Measurements from ENCODE around the gene NFKBIE. TPM values are rescaled to one million over a fixed set of nuclear protein-coding genes. Genes with fewer than 3 reads are reported as not detected.
A peak's percentile ranks its signal among the peaks of the same experiment; 100 is the strongest.
"Not testable (repeated sequence)": the region's sequence is repeated elsewhere in the genome, so short reads cannot be mapped to it uniquely, and the experiment has no call there.

The NFKBIE gene
- polyA plus RNA-seq (2013, experiment 1 of 2), result 4.9 TPM
- 4.8 TPM for polyA plus RNA-seq (2013, experiment 2 of 2)

- no peaks in the 10 kb centered on the region for H3K9me3 ChIP-seq (ENCODE audit: control insufficient read depth, low read length)
- peaks cover 9 to 16% of the 10 kb centered on the region in 2 experiments for H3K36me3 ChIP-seq (ENCODE audit: control insufficient read depth in 1 of 2, insufficient read depth in 2 of 2, low read depth in 1 of 2, low read length in 2 of 2)
- peak within 1 kb of the TSS; percentile 17 to 46 for H3K4ac ChIP-seq (ENCODE audit: low read depth in 1 of 2, low read length in 2 of 2)
- peak within 1 kb of the TSS; percentile 56 to 68 for H3K18ac ChIP-seq (ENCODE audit: low read depth in 1 of 2, low read length in 2 of 2)
- H3K9ac ChIP-seq (ENCODE audit: low read length), result peak within 1 kb of the TSS; percentile 92
- no peak within 1 kb of the TSS for H4K8ac ChIP-seq (ENCODE audit: low read length)
- H3K4me2 ChIP-seq (ENCODE audit: low read length, poor library complexity, severe bottlenecking), result peak within 1 kb of the TSS; percentile 95
- H2BK12ac ChIP-seq (ENCODE audit: low read length in 2 of 2), result no peak within 1 kb of the TSS
- H2BK5ac ChIP-seq (ENCODE audit: low read depth, low read length, poor library complexity, severe bottlenecking), result no peak within 1 kb of the TSS
- no peak within 1 kb of the TSS for H2BK120ac ChIP-seq (ENCODE audit: low read depth, low read length)
- peaks cover 21 to 30% of the 10 kb centered on the region in 2 experiments for H3K27me3 ChIP-seq (ENCODE audit: control insufficient read depth in 1 of 2, insufficient read depth in 1 of 2, low read length in 2 of 2)
- H3K23ac ChIP-seq (ENCODE audit: low read length in 2 of 2), result peak within 1 kb of the TSS in 1 of 2 experiments; percentile 95
- peak within 1 kb of the TSS; percentile 42 for H2AFZ ChIP-seq (ENCODE audit: low read depth, low read length)
- peak within 1 kb of the TSS; percentile 47 for H3K27ac ChIP-seq (ENCODE audit: low read length, poor library complexity, severe bottlenecking)
- peaks cover 20% of the 10 kb centered on the region for H3K79me1 ChIP-seq (replicated peaks; ENCODE audit: low read length, poor library complexity, severe bottlenecking)
- DNase-seq, result peak; percentile 96
- peak within 1 kb of the TSS in 1 of 2 experiments; percentile 81 for H3K14ac ChIP-seq (ENCODE audit: low read length in 2 of 2)
- no peak within 1 kb of the TSS for H2AK5ac ChIP-seq (ENCODE audit: low read length, severe bottlenecking)
- H4K91ac ChIP-seq (ENCODE audit: low read length), result peak within 1 kb of the TSS; percentile 70
- peak within 1 kb of the TSS; percentile 78 to 92 for H3K4me3 ChIP-seq (ENCODE audit: insufficient read depth in 1 of 2, low read depth in 1 of 2, low read length in 2 of 2)
- H2BK15ac ChIP-seq (ENCODE audit: low read depth, poor library complexity, severe bottlenecking), result peak within 1 kb of the TSS; percentile 87
- under 1% methylated on average over 48 of the region's 72 CpGs for WGBS
- H3K4me1 ChIP-seq (ENCODE audit: control insufficient read depth, insufficient read depth, low read depth, low read length), result peaks cover 33% of the 10 kb centered on the region
Observed at GRCh38 chr6:44265007-44265721, at the start of gene NFKBIE. Gene NFKBIE, minus strand, starts transcription at chr6:44265551. Its CDS starts 205 bp downstream, at chr6:44265346.

DNA sequence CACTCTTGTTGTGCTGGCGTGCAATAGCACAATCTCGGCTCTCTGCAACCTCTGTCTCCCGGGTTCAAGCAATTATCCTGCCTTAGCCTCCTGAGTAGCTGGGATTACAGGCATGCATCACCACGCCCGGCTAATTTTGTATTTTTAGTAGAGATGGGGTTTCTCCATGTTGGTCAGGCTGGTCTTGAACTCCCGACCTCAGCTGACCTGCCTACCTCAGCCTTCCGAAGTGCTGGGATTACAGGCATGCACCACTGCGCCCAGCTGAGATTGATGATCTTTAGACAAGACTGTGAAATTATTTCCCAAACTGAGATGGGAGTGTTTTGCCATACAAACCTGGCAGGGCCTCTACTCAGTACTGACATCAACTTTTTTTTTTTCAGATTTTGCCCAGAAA, 49.3 kb upstream of the NFKBIE start:
- H3K9me3 ChIP-seq (ENCODE audit: control insufficient read depth, low read length); H2BK15ac ChIP-seq (ENCODE audit: low read depth, poor library complexity, severe bottlenecking); H3K27ac ChIP-seq (ENCODE audit: low read length, poor library complexity, severe bottlenecking); H2BK5ac ChIP-seq (ENCODE audit: low read depth, low read length, poor library complexity, severe bottlenecking); H2AFZ ChIP-seq (ENCODE audit: low read depth, low read length); H3K4me3 ChIP-seq (ENCODE audit: insufficient read depth in 1 of 2, low read depth in 1 of 2, low read length in 2 of 2); H4K8ac ChIP-seq (ENCODE audit: low read length); H4K91ac ChIP-seq (ENCODE audit: low read length); H3K4ac ChIP-seq (ENCODE audit: low read depth in 1 of 2, low read length in 2 of 2); H2BK12ac ChIP-seq (ENCODE audit: low read length in 2 of 2); H2AK5ac ChIP-seq (ENCODE audit: low read length, severe bottlenecking); H3K23ac ChIP-seq (ENCODE audit: low read length in 2 of 2); H3K4me1 ChIP-seq (ENCODE audit: control insufficient read depth, insufficient read depth, low read depth, low read length); H3K14ac ChIP-seq (ENCODE audit: low read length in 2 of 2); H3K4me2 ChIP-seq (ENCODE audit: low read length, poor library complexity, severe bottlenecking); H3K18ac ChIP-seq (ENCODE audit: low read depth in 1 of 2, low read length in 2 of 2); H2BK120ac ChIP-seq (ENCODE audit: low read depth, low read length); DNase-seq; H3K9ac ChIP-seq (ENCODE audit: low read length): not testable (repeated sequence)
- Histone ChIP-seq H3K36me3 (ENCODE audit: control insufficient read depth in 1 of 2, insufficient read depth in 2 of 2, low read depth in 1 of 2, low read length in 2 of 2) (peaks cover 14 to 24% of the 10 kb centered on the region in 2 experiments), H3K79me1 (replicated peaks; ENCODE audit: low read length, poor library complexity, severe bottlenecking) (peaks cover 14% of the 10 kb centered on the region), H3K27me3 (ENCODE audit: control insufficient read depth in 1 of 2, insufficient read depth in 1 of 2, low read length in 2 of 2) (peaks cover 23 to 37% of the 10 kb centered on the region in 2 experiments)
- WGBS, result 91% methylated on average over 8 of the region's 8 CpGs

GRCh38 chr6:44312901-44313788, 47.8 kb upstream of the NFKBIE start, which contains the start of gene AARS2:
Gene AARS2, minus strand, starts transcription at chr6:44313347. Its CDS starts 24 bp downstream, at chr6:44313323.
- H2BK120ac ChIP-seq (ENCODE audit: low read depth, low read length), result no peak within 1 kb of the TSS
- H3K23ac ChIP-seq (ENCODE audit: low read length in 2 of 2), result peak within 1 kb of the TSS in 1 of 2 experiments; percentile 50
- peak within 1 kb of the TSS; percentile 79 for H3K4me2 ChIP-seq (ENCODE audit: low read length, poor library complexity, severe bottlenecking)
- H3K14ac ChIP-seq (ENCODE audit: low read length in 2 of 2), result peak within 1 kb of the TSS in 1 of 2 experiments; percentile 8
- peak within 1 kb of the TSS; percentile 99 for H2AFZ ChIP-seq (ENCODE audit: low read depth, low read length)
- peaks cover 17% of the 10 kb centered on the region for H3K79me1 ChIP-seq (replicated peaks; ENCODE audit: low read length, poor library complexity, severe bottlenecking)
- peak; percentile 90 for DNase-seq
- H3K9ac ChIP-seq (ENCODE audit: low read length), result peak within 1 kb of the TSS; percentile 96
- WGBS, result 3% methylated on average over 52 of the region's 52 CpGs
- H2BK5ac ChIP-seq (ENCODE audit: low read depth, low read length, poor library complexity, severe bottlenecking), result peak within 1 kb of the TSS; percentile 68
- no peaks in the 10 kb centered on the region for H3K9me3 ChIP-seq (ENCODE audit: control insufficient read depth, low read length)
- no peak within 1 kb of the TSS for H3K27ac ChIP-seq (ENCODE audit: low read length, poor library complexity, severe bottlenecking)
- peaks cover 12 to 22% of the 10 kb centered on the region in 2 experiments for H3K27me3 ChIP-seq (ENCODE audit: control insufficient read depth in 1 of 2, insufficient read depth in 1 of 2, low read length in 2 of 2)
- no peak within 1 kb of the TSS for H4K91ac ChIP-seq (ENCODE audit: low read length)
- H4K8ac ChIP-seq (ENCODE audit: low read length), result peak within 1 kb of the TSS; percentile 74
- H3K4me3 ChIP-seq (ENCODE audit: insufficient read depth in 1 of 2, low read depth in 1 of 2, low read length in 2 of 2), result peak within 1 kb of the TSS; percentile 93 to 94
- H3K18ac ChIP-seq (ENCODE audit: low read depth in 1 of 2, low read length in 2 of 2), result peak within 1 kb of the TSS; percentile 67 to 88
- peaks cover 7% of the 10 kb centered on the region for H3K4me1 ChIP-seq (ENCODE audit: control insufficient read depth, insufficient read depth, low read depth, low read length)
- H3K36me3 ChIP-seq (ENCODE audit: control insufficient read depth in 1 of 2, insufficient read depth in 2 of 2, low read depth in 1 of 2, low read length in 2 of 2), result peaks cover 25 to 31% of the 10 kb centered on the region in 2 experiments
- H3K4ac ChIP-seq (ENCODE audit: low read depth in 1 of 2, low read length in 2 of 2), result peak within 1 kb of the TSS in 1 of 2 experiments; percentile 85
- H2AK5ac ChIP-seq (ENCODE audit: low read length, severe bottlenecking), result no peak within 1 kb of the TSS
- H2BK12ac ChIP-seq (ENCODE audit: low read length in 2 of 2), result no peak within 1 kb of the TSS
- no peak within 1 kb of the TSS for H2BK15ac ChIP-seq (ENCODE audit: low read depth, poor library complexity, severe bottlenecking)

All from mesenchymal stem cell (in vitro differentiated cells and primary cell).